ENCODE measurements around the gene RAX2.

Gene RAX2

GRCh38 chr19:3769494-3769893 lies 2.5 kb downstream of the RAX2 start:
- DNase-seq: no peak
- Histone ChIP-seq H3K9ac (ENCODE audit: low read length) (no peak overlapping the region), H2AFZ (ENCODE audit: low read length) (no peak overlapping the region), H3K79me2 (ENCODE audit: low read length) (peaks cover 7% of the 10 kb centered on the region; the same call in 1 of the 2 replicates), H4K20me1 (ENCODE audit: insufficient read depth, low read length) (no peaks in the 10 kb centered on the region), H3K4me1 (ENCODE audit: low read length) (no peaks in the 10 kb centered on the region), H3K4me2 (ENCODE audit: low read depth, low read length) (no peak overlapping the region), H3K27me3 (replicated peaks; ENCODE audit: insufficient read depth, low read length) (peaks cover 14% of the 10 kb centered on the region), H3K9me3 (replicated peaks; ENCODE audit: insufficient read depth, low read length) (no peaks in the 10 kb centered on the region), H3K4me3 (ENCODE audit: low read length) (no peak overlapping the region), H3K27ac (ENCODE audit: low read length) (no peak overlapping the region), H3K36me3 (replicated peaks; ENCODE audit: insufficient read depth, low read length) (no peaks in the 10 kb centered on the region), H3F3A (ENCODE audit: insufficient read depth, low read length) (no peaks in the 10 kb centered on the region), H3K9me2 (replicated peaks; ENCODE audit: insufficient read depth, low read length) (no peaks in the 10 kb centered on the region)
- TF ChIP-seq EZH2phosphoT487 (IDR thresholded peaks at IDR 0.05; ENCODE audit: low read length): no peak
- no peak for TF ChIP-seq CTCF (IDR thresholded peaks at IDR 0.05; ENCODE audit: low read length)
- TF ChIP-seq EZH2 (optimal IDR thresholded peaks at IDR 0.05; ENCODE audit: low read depth, low read length): no peak

DNA sequence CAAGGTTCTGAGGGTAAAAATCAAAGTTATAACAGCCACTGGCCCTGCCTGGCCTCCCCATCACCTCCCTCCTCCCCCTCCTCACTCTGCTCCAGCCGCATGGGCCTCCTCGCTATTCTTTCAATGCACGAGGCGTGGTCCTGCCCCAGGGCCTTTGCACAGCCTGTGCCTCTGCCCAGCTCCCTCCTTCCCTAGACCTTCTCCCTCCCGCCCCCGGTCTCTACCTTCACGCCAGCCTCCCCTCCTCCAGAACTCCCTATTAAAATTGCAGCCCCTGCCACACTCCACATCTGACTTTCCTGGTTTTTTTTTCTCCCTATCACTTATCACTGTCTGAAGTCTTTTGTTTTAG lies 3.3 kb downstream of the RAX2 start:
- H3K4me2 ChIP-seq (ENCODE audit: low read depth, low read length): no peak overlapping the region

DNA sequence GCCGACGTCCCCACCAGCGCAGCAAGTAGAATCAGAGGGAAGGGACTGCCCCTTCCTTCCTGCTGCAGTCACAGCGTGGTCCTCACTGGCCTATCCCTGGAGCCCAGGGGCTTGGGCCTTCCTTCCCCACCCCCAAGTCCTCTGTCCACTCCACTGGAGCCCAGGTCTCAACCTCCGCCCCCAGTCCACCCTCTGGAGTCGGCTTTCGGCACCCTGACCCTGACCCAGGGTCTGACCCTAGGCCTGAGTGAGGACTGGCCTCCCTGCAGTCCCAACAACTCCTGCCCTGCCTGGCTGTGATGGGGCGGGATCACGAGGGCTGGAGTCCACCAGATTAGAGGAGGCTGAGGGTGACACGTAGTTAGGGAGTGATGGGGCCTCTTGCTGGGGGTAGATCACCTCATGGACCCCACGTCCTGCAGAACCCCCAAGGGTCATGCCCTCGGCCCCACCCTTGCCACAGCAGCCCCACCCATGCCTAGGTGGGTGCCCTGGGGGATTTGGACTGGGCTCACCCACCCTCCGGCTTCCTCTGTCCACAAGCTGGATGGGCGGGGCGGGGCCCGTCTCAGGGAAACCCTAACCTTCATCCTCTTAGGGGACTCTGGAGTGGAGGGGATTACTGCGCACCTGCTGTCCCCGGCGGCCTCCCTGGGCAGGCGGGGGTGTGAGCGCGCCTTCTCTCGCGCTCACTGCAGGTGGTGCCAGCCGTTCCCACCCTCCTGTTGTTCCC lies 3.8 kb downstream of the RAX2 start:
- Histone ChIP-seq H3K9me2 (replicated peaks; ENCODE audit: insufficient read depth, low read length) (no peaks in the 10 kb centered on the region), H3K4me2 (ENCODE audit: low read depth, low read length) (no peak overlapping the region), H3K27ac (ENCODE audit: low read length) (no peak overlapping the region), H3K4me3 (ENCODE audit: low read length) (no peak overlapping the region), H4K20me1 (ENCODE audit: insufficient read depth, low read length) (no peaks in the 10 kb centered on the region), H2AFZ (ENCODE audit: low read length) (no peak overlapping the region), H3K27me3 (replicated peaks; ENCODE audit: insufficient read depth, low read length) (peaks cover 4% of the 10 kb centered on the region; the same call in 1 of the 2 replicates), H3K79me2 (ENCODE audit: low read length) (peaks cover 11% of the 10 kb centered on the region), H3K9me3 (replicated peaks; ENCODE audit: insufficient read depth, low read length) (no peaks in the 10 kb centered on the region), H3F3A (ENCODE audit: insufficient read depth, low read length) (no peaks in the 10 kb centered on the region), H3K4me1 (ENCODE audit: low read length) (no peaks in the 10 kb centered on the region), H3K9ac (ENCODE audit: low read length) (no peak overlapping the region), H3K36me3 (replicated peaks; ENCODE audit: insufficient read depth, low read length) (no peaks in the 10 kb centered on the region)
- DNase-seq: no peak
- TF ChIP-seq EZH2phosphoT487 (IDR thresholded peaks at IDR 0.05; ENCODE audit: low read length) (no peak), EZH2 (optimal IDR thresholded peaks at IDR 0.05; ENCODE audit: low read depth, low read length) (no peak), CTCF (IDR thresholded peaks at IDR 0.05; ENCODE audit: low read length) (no peak)

More for the DNA sequence above, 3.3 kb downstream of the RAX2 start:
- Histone ChIP-seq H3K27me3 (replicated peaks; ENCODE audit: insufficient read depth, low read length) (peaks cover 6% of the 10 kb centered on the region; the same call in 1 of the 2 replicates), H3K79me2 (ENCODE audit: low read length) (peaks cover 7% of the 10 kb centered on the region; the same call in 1 of the 2 replicates), H3K9me2 (replicated peaks; ENCODE audit: insufficient read depth, low read length) (no peaks in the 10 kb centered on the region), H3K4me3 (ENCODE audit: low read length) (no peak overlapping the region), H4K20me1 (ENCODE audit: insufficient read depth, low read length) (no peaks in the 10 kb centered on the region), H3K4me1 (ENCODE audit: low read length) (no peaks in the 10 kb centered on the region), H3F3A (ENCODE audit: insufficient read depth, low read length) (no peaks in the 10 kb centered on the region), H3K9ac (ENCODE audit: low read length) (no peak overlapping the region), H3K9me3 (replicated peaks; ENCODE audit: insufficient read depth, low read length) (no peaks in the 10 kb centered on the region), H3K27ac (ENCODE audit: low read length) (no peak overlapping the region), H2AFZ (ENCODE audit: low read length) (no peak overlapping the region), H3K36me3 (replicated peaks; ENCODE audit: insufficient read depth, low read length) (no peaks in the 10 kb centered on the region)
- no peak for DNase-seq
- TF ChIP-seq CTCF (IDR thresholded peaks at IDR 0.05; ENCODE audit: low read length) (no peak), EZH2 (optimal IDR thresholded peaks at IDR 0.05; ENCODE audit: low read depth, low read length) (no peak), EZH2phosphoT487 (IDR thresholded peaks at IDR 0.05; ENCODE audit: low read length) (no peak)
